TTC549 (cell line): ENCODE data around the gene ATP6V1F.

ENCODE experiments used
- FAIRE-seq: peaks from 2 replicates; lab custom pipeline; 2012; peaks lifted over from hg19 to GRCh38; lab: Jason Lieb, UNC

Gene ATP6V1F

DNA sequence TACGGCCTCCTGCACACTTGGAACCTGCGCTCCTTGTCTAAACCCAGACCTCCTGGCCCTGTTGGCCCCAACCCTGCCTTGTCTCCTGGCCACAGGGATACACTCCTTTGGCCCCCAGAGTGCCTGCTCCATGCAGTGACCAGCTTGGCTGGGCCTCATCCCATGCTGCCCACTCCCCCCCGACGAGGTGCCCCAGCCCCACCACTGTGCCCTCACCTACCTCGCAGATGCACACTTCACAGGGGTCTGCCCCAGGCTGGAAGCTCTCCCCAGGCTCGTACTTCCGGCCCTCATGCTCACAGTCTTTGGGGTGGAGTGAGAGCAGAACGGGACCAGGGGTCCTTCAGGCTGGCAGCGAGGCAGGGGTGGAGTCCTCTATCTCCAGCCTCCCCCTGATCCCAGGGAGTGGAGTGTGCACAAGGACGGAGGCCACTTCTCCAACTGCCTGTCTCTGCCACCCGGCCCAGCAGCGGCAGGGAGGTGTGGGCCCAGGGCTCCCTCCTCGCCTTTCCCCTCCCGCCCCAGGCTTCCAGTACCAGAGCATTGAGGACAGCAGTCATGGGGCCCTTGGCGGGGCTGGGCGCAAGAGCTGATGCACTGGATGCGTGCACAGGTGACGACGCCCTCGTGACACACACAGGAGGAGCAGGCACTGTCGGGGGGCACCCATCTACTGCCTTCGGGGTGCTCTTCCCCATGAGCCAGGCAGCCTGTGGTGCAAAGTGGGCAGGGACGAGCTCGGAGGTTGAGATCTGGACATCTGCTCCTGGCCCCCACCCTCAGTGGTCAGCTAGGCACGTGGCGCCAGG, 22.1 kb downstream of the ATP6V1F start:
- FAIRE-seq, result no peak

DNA sequence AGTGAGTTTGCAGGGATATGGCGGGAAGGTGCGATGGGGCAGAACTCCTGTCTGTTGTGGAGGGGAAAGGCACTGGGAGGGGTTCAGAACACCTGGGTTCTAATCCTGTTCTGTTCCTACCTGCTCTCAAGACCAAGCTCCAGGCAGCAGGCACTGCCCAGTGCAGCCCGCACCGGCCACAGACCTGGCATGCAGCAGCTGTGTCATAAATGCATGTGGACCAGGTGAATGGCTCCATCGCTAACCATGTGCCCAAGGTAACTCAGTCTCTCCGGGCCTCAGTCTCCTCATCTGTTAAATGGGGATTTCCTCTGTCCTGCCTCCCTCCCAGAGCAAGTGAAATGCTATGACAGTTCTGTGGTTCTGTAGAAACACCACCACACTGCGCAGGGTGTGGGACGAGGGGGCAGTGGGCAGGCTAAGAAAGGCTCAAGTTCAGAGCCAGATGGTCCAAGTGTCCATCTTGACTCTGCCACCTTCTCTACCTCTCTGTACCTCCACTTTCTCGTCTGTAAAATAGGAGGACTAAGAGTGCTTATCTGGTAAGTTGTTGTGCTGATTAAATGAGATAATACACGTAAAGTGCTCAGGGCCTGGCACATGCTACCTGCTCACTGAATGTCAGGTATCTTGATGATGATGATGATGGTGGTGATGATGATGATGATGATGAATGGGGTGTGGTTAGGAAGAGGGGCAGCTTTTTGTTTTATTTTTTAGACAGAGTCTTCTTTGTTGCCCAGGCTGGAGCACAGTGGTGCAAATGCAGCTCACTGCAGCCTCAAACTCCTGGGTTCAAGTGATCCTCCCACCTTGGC, 22.9 kb downstream of the ATP6V1F start:
- no peak for FAIRE-seq

DNA sequence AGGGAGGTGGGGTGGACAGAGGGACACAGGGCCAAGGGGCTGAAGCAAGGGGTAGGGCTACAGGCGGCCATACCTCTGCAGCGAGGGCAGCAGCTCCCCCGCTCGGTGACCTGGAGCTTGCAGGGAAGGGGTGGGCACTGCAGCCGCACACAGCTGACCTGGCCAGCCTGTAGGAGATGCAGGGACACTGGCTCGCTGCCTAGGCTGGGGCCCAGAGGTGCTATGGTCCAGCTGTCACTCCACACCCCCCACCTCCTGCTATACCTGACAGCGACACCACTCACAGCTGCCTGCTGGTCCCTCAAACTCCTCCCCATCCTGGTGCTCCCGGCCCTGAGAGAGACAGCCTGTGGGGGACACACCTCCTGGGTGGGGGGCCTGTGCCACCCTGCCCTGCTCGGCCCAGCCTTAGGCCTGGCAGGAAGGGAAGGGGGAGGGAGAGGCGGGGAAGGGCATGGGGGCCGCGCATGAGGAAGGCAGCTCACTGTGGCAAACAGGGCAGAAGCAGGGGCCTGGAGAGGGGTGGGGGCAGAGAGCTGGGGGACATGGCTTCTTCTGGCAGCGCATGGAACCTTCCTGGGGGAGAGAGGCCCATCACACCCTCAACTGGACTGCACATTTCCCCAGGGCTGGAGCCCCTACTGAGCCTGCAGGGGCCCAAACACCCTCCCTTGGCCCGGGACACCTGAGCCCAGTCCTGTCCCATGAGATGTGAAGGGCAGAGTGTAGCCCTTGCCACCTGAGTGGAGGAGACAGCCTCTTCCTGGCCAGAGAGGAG, 23.9 kb downstream of the ATP6V1F start:
- FAIRE-seq, result no peak

- FAIRE-seq, result no peak
Measured at GRCh38 chr7:128887169-128888038, 24.7 kb downstream of the ATP6V1F start.

DNA sequence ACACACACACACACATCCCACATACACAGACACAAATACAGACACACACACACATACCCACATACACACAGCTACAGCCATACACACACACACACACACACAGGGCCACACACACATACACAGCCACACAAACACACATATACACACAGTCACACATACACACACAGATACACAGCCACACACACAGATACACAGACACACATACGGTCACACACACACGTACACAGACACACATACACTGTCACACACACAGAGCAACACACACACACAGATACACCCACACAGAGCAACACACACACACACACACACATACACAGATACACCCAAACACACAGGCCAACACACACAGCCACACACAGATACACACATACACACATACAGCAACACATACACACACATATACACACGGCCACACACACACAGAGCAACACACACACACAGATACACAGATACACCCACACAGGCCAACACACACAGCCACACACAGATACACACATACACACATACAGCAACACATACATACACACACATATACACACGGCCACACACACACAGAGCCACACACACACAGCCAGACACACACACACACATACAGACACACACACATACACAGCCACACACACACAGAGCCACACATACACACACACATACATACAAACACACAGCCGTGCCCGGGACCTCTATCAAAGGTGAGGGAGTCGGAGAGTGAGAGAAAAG, 25.5 kb downstream of the ATP6V1F start:
- no peak for FAIRE-seq

GRCh38 chr7:128888756-128889095, 26.1 kb downstream of the ATP6V1F start:
- no peak for FAIRE-seq

DNA sequence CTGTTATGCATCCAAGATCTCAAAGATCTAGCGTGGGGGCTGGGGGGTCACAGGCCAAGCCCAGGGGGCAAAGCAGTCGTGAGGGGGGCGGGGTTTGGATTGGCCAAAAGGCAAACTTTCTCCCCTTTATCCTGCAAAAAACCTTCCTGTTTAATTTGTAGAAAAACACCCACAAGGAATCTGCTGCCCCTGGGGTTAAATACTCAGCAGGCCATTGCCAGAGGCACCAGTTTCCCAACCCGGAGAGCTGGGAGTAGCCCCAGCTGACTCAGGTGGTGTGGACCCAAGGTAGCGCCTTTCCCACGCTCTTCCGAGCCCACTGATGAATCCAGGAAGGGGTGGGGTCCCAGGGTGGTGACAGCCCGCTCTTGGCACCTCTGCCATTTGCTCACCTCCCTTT, 26.5 kb downstream of the ATP6V1F start:
- FAIRE-seq, result no peak

- no peak for FAIRE-seq
Measured at GRCh38 chr7:128890306-128891109, 27.9 kb downstream of the ATP6V1F start.

DNA sequence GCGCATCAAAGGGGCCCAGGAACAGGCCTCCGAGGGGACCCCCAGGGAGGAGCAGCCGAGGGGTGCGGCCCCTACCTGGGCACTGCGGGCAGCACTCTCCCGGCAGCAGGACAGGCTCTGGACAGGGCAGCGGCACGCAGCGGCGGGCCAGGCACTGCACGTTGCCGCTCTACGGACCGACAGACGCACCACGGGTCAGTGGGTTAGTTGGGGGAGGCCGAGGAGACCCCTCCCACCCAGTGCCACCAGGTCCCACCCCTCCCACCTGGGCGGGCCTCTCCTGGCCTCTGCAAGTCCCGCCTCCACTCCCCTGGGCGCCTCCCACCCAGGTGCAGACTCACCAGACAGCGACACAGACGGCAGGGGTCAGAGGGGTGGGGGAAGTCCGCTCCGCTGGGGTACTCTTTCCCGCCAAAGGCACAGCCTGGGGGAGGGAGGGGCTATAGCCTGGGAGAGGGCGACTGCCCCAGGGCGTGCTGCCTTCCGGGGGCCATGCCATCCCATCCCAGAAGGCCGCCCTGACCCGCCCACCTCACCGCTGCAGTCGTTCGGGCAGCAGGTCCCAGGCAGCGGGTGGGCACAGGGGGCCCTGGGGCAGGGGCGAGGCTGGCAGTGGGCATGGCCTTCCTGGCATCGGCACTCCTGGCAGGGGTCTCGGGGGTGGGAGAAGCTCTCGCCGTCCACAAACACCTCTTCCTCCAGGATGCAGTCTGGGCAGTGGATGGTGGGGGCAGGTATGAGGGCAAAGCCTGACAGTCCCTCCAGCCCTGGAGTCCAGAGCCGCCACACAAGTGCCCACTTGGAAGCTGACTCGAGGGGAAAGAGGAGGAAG, 28.7 kb downstream of the ATP6V1F start:
- FAIRE-seq, result no peak

DNA sequence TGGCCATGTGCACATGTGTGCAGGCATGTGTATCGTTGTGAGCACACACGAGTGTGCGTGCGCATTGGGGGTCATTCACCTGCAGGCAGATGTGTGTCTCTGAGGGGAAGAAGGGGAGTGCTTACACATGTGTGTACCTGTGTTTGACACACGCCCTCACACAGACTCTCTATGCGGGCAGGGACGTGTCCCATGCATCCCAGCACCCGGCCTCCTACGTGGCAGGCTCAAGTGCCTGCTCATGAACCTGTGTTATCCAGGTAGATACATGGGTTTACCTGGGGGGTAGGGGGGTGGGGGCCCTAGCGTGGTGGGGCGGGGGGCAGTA, 29.2 kb downstream of the ATP6V1F start:
- FAIRE-seq, result no peak

- FAIRE-seq, result no peak
Measured at GRCh38 chr7:128892521-128893250, 30.0 kb downstream of the ATP6V1F start.

DNA sequence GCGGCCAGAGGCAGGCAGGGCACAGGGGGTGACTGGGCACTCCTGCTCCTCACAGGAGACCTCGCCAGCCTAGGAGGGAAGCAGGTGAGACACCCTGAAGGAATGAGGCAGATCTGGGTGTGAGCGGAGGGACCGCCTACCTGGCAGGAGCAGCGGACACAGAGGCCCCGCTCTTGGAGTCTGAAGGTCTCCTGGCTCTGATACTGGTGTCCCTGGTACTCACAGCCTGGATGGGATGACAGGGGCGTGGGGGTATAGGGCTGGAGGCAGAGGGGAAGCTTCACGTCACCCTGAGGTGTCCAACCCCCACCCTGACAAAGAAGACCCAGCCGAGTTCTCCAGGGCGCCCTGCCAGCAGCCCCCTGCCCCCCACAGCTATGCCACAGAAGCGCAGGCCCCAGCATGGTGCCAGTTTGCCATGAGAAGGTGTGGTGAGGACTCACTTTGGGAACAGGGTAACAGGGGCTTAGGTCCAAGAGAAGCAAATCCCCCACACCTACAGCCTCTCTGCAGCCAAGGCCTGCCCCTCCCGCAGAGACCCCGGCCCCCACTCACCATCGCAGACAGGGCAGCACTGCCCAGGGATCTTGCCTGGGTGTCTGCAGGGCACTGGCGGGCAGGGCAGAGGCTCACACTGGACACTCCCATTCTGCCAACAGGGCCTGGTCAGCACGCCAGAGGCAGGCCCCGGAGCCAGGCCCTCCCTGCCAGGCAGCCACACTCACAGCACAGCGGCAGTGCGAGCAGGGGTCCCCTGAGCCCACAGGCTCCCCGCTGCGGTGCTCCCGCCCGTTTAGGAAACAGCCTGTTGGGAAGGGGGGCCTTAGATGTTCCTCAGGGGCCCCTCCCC, 30.8 kb downstream of the ATP6V1F start:
- FAIRE-seq, result no peak

GRCh38 chr7:128894101-128894440, 31.4 kb downstream of the ATP6V1F start:
- FAIRE-seq, result no peak

GRCh38 chr7:128895320-128895719, 32.7 kb downstream of the ATP6V1F start:
- no peak for FAIRE-seq

GRCh38 chr7:128899392-128899791, 36.7 kb downstream of the ATP6V1F start:
- FAIRE-seq, result no peak

- no peak for FAIRE-seq
Measured at GRCh38 chr7:128900237-128900636, 37.6 kb downstream of the ATP6V1F start.

DNA sequence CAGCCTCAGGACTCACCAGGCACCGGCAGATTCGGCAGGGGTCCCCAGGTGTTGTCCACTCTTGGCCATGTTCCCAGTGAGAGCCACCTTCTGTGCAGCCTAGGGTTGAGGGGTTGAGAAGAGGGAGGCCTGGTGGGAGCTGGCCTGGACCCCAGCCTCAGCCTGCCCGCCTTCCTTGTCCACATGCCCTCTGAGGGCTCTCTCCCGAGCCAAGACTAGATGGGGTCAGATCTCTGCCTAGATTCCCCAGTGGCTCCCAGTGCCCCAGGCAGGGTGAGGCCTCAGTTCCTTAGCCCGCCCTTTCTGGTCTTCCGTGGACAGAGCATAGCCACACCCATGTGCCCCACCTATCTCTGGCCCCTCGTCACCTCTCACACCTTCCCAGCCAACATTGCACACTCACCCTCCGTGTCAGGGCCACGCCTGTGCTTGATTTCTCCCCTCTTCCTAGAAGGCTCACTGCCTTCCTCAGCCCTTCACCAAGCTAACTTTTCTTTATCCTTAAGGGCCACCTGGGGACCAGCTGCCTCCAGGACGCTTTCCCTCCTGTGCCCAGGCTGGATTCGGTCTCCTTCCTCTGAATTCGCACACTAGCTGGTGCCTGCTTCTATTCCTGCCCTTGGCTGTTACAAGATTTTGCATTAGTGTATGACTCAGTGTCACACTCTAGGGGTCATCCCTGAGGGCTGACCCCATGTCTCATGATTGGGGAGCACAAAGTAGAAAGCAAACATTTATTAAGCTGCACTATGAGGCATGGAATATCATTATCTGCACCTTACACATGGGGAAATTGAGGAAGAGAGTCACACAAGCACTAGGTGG, 40.3 kb downstream of the ATP6V1F start:
- FAIRE-seq, result no peak
